ENCODE measurements around the gene SULT2B1.
A peak's percentile ranks its signal among the peaks of the same experiment; 100 is the strongest.

SULT2B1 gene

GRCh38 chr19:48565090-48565489, 13.1 kb downstream of the SULT2B1 start:
- Histone ChIP-seq H3K4me1 (ENCODE audit: control insufficient read depth in 1 of 2, insufficient read depth in 2 of 2, low read length in 2 of 2) (peaks cover 7 to 9% of the 10 kb centered on the region in 2 experiments), H2BK12ac (ENCODE audit: low read length) (no peak overlapping the region), H3K79me1 (ENCODE audit: low read length) (peaks cover 4% of the 10 kb centered on the region), H3K79me2 (ENCODE audit: control insufficient read depth, insufficient read depth, low read length, poor library complexity) (peaks cover 3% of the 10 kb centered on the region), H2AFZ (ENCODE audit: insufficient read depth, low read length, poor library complexity) (no peak overlapping the region), H3K4me2 (ENCODE audit: low read length) (no peak overlapping the region), H3K9ac (ENCODE audit: low read length) (no peak overlapping the region), H3K9me3 (ENCODE audit: insufficient read depth, low read depth, low read length) (no peaks in the 10 kb centered on the region), H2BK120ac (ENCODE audit: insufficient read depth, low read length, poor library complexity) (no peak overlapping the region), H4K12ac (ENCODE audit: low read depth, low read length) (no peak overlapping the region), H3K27me3 (ENCODE audit: insufficient read depth, low read length) (no peaks in the 10 kb centered on the region), H3K18ac (ENCODE audit: low read length) (no peak overlapping the region), H4K8ac (ENCODE audit: low read depth, low read length) (no peak overlapping the region), H4K91ac (ENCODE audit: low read depth, low read length) (no peak overlapping the region), H3K36me3 (ENCODE audit: control insufficient read depth in 1 of 2, insufficient read depth in 2 of 2, low read length in 2 of 2) (no peaks in the 10 kb centered on the region), H3K4ac (ENCODE audit: low read depth, low read length) (no peak overlapping the region), H3K27ac (ENCODE audit: low read depth, low read length) (no peak overlapping the region), H2BK5ac (ENCODE audit: low read depth, low read length, poor library complexity) (no peak overlapping the region), H3K14ac (ENCODE audit: low read length) (no peak overlapping the region), H2AK5ac (ENCODE audit: low read length) (no peak overlapping the region), H3K23ac (ENCODE audit: low read length) (no peak overlapping the region), H3K4me3 (ENCODE audit: low read depth, low read length) (no peak overlapping the region)
- peak; percentile 85 to 90 for DNase-seq
- WGBS (ENCODE audit: extremely low coverage, insufficient coverage, insufficient read length) = no CpG with 5 or more reads among the region's 7 CpGs

DNA sequence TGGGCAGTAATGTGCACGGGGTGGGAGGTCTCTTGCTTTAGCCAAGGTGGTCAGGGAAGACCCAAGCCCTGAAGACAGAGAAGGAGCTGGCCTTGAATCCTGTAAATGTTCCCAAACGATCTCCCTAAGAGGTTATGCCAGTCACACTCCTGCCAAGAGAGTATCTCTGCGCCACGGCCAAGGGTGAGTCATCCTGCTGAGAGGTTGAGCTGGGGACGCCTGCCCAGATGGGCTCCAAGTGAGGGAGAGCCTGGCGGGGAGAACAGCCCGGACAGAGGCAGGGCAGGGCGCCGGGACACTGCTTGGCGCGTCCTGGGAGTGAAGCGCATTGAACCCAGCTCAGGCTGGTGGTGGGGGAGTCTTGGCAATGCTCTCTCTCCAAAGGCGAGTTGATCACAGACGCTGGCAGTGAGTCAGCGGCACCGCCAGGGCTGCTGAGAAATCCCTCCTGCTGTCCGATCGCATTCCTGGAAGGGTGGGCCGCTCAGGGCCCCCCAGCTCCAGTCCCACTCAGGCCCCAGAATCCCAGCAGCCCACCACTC, 16.4 kb downstream of the SULT2B1 start:
- Histone ChIP-seq H3K18ac (ENCODE audit: low read length) (peak overlapping the region; percentile 52), H3K27me3 (ENCODE audit: insufficient read depth, low read length) (no peaks in the 10 kb centered on the region), H3K14ac (ENCODE audit: low read length) (peak overlapping the region; percentile 11), H2BK120ac (ENCODE audit: insufficient read depth, low read length, poor library complexity) (peak overlapping the region; percentile 60), H2BK12ac (ENCODE audit: low read length) (peak overlapping the region; percentile 78), H4K91ac (ENCODE audit: low read depth, low read length) (peak overlapping the region; percentile 28), H2AFZ (ENCODE audit: insufficient read depth, low read length, poor library complexity) (peak overlapping the region; percentile 58), H3K9me3 (ENCODE audit: insufficient read depth, low read depth, low read length) (no peaks in the 10 kb centered on the region), H3K36me3 (ENCODE audit: control insufficient read depth in 1 of 2, insufficient read depth in 2 of 2, low read length in 2 of 2) (no peaks in the 10 kb centered on the region), H4K8ac (ENCODE audit: low read depth, low read length) (peak overlapping the region; percentile 71), H3K27ac (ENCODE audit: low read depth, low read length) (peak overlapping the region; percentile 42), H3K9ac (ENCODE audit: low read length) (no peak overlapping the region), H3K79me2 (ENCODE audit: control insufficient read depth, insufficient read depth, low read length, poor library complexity) (peaks cover 4% of the 10 kb centered on the region), H3K79me1 (ENCODE audit: low read length) (peaks cover 7% of the 10 kb centered on the region), H2AK5ac (ENCODE audit: low read length) (no peak overlapping the region), H3K4ac (ENCODE audit: low read depth, low read length) (no peak overlapping the region), H2BK5ac (ENCODE audit: low read depth, low read length, poor library complexity) (peak overlapping the region; percentile 26), H3K23ac (ENCODE audit: low read length) (no peak overlapping the region), H3K4me2 (ENCODE audit: low read length) (peak overlapping the region; percentile 53), H3K4me1 (ENCODE audit: control insufficient read depth in 1 of 2, insufficient read depth in 2 of 2, low read length in 2 of 2) (peaks cover 15 to 17% of the 10 kb centered on the region in 2 experiments), H4K12ac (ENCODE audit: low read depth, low read length) (no peak overlapping the region), H3K4me3 (ENCODE audit: low read depth, low read length) (no peak overlapping the region)
- DNase-seq = peak; percentile 40 to 78
- WGBS (ENCODE audit: extremely low coverage, insufficient coverage, insufficient read length) = no CpG with 5 or more reads among the region's 19 CpGs

GRCh38 chr19:48569814-48570213, 17.8 kb downstream of the SULT2B1 start:
- DNase-seq = peak in 1 of 2 donors; percentile 32
- H3K4me1 ChIP-seq (ENCODE audit: control insufficient read depth in 1 of 2, insufficient read depth in 2 of 2, low read length in 2 of 2) = peaks cover 18 to 19% of the 10 kb centered on the region in 2 experiments
- H3K4ac ChIP-seq (ENCODE audit: low read depth, low read length) = no peak overlapping the region
- H3K18ac ChIP-seq (ENCODE audit: low read length) = no peak overlapping the region
- H2AK5ac ChIP-seq (ENCODE audit: low read length) = no peak overlapping the region
- no peaks in the 10 kb centered on the region for H3K36me3 ChIP-seq (ENCODE audit: control insufficient read depth in 1 of 2, insufficient read depth in 2 of 2, low read length in 2 of 2)
- H3K23ac ChIP-seq (ENCODE audit: low read length) = no peak overlapping the region
- H3K79me2 ChIP-seq (ENCODE audit: control insufficient read depth, insufficient read depth, low read length, poor library complexity) = peaks cover 5% of the 10 kb centered on the region
- no peaks in the 10 kb centered on the region for H3K27me3 ChIP-seq (ENCODE audit: insufficient read depth, low read length)
- no peak overlapping the region for H2BK5ac ChIP-seq (ENCODE audit: low read depth, low read length, poor library complexity)
- H3K9me3 ChIP-seq (ENCODE audit: insufficient read depth, low read depth, low read length) = no peaks in the 10 kb centered on the region
- no peak overlapping the region for H3K27ac ChIP-seq (ENCODE audit: low read depth, low read length)
- H3K79me1 ChIP-seq (ENCODE audit: low read length) = peaks cover 7% of the 10 kb centered on the region
- no peak overlapping the region for H4K91ac ChIP-seq (ENCODE audit: low read depth, low read length)
- H3K4me2 ChIP-seq (ENCODE audit: low read length) = no peak overlapping the region
- H3K14ac ChIP-seq (ENCODE audit: low read length) = no peak overlapping the region
- H3K9ac ChIP-seq (ENCODE audit: low read length) = no peak overlapping the region
- no peak overlapping the region for H3K4me3 ChIP-seq (ENCODE audit: low read depth, low read length)
- H4K8ac ChIP-seq (ENCODE audit: low read depth, low read length) = no peak overlapping the region
- H2AFZ ChIP-seq (ENCODE audit: insufficient read depth, low read length, poor library complexity) = no peak overlapping the region
- WGBS (ENCODE audit: extremely low coverage, insufficient coverage, insufficient read length) = no CpG with 5 or more reads among the region's 11 CpGs
- no peak overlapping the region for H4K12ac ChIP-seq (ENCODE audit: low read depth, low read length)
- H2BK12ac ChIP-seq (ENCODE audit: low read length) = no peak overlapping the region
- H2BK120ac ChIP-seq (ENCODE audit: insufficient read depth, low read length, poor library complexity) = no peak overlapping the region

DNA sequence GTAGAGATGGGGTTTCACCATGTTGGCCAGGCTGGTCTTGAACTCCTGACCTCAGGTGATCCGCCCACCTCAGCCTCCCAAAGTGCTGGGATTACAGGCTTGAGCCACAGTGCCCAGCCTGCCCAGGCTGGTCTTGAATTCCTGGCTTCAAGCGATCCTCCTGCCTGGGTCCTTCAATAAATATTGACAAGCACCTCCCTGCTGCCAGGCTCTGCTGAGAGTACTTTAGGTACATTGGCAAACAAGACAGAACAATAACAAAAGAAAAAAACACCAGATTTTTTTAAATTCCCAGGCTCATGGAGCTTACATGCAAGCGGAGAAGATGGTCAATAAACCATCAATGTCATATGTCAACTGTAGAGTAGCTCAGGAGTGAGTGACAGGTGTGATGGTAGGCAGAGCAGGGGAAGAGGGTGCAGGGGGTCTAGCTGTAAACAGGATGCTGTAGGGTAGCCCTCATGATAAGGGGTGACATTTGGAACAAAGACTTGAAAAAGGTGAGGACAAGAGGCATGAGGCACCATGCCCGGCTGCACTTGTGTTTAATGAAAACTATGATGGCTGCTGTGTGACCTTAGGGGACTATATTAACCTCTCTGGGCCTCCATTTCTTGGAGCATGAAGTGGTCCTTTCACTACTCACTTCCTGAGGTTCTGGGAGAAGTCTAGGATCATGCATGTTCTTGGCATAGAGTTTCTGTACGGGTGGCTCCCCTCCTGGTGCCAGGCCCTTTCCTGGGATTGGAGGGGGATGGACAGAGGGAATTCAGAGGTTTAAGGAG, 19.6 kb downstream of the SULT2B1 start:
- Histone ChIP-seq H3K9me3 (ENCODE audit: insufficient read depth, low read depth, low read length) (no peaks in the 10 kb centered on the region), H3K79me1 (ENCODE audit: low read length) (peaks cover 7% of the 10 kb centered on the region), H3K4me1 (ENCODE audit: control insufficient read depth in 1 of 2, insufficient read depth in 2 of 2, low read length in 2 of 2) (peaks cover 18 to 19% of the 10 kb centered on the region in 2 experiments), H3K27ac (ENCODE audit: low read depth, low read length) (no peak overlapping the region), H2BK12ac (ENCODE audit: low read length) (no peak overlapping the region), H2BK5ac (ENCODE audit: low read depth, low read length, poor library complexity) (no peak overlapping the region), H3K36me3 (ENCODE audit: control insufficient read depth in 1 of 2, insufficient read depth in 2 of 2, low read length in 2 of 2) (no peaks in the 10 kb centered on the region), H3K23ac (ENCODE audit: low read length) (no peak overlapping the region), H3K4me2 (ENCODE audit: low read length) (no peak overlapping the region), H3K18ac (ENCODE audit: low read length) (no peak overlapping the region), H3K4me3 (ENCODE audit: low read depth, low read length) (no peak overlapping the region), H4K91ac (ENCODE audit: low read depth, low read length) (no peak overlapping the region), H2BK120ac (ENCODE audit: insufficient read depth, low read length, poor library complexity) (no peak overlapping the region), H3K27me3 (ENCODE audit: insufficient read depth, low read length) (no peaks in the 10 kb centered on the region), H3K79me2 (ENCODE audit: control insufficient read depth, insufficient read depth, low read length, poor library complexity) (peaks cover 5% of the 10 kb centered on the region), H4K8ac (ENCODE audit: low read depth, low read length) (no peak overlapping the region), H2AFZ (ENCODE audit: insufficient read depth, low read length, poor library complexity) (no peak overlapping the region), H4K12ac (ENCODE audit: low read depth, low read length) (no peak overlapping the region), H2AK5ac (ENCODE audit: low read length) (no peak overlapping the region), H3K14ac (ENCODE audit: low read length) (no peak overlapping the region), H3K9ac (ENCODE audit: low read length) (no peak overlapping the region), H3K4ac (ENCODE audit: low read depth, low read length) (no peak overlapping the region)
- no CpG with 5 or more reads among the region's 5 CpGs for WGBS (ENCODE audit: extremely low coverage, insufficient coverage, insufficient read length)
- no peak for DNase-seq

All from trophoblast cell (in vitro differentiated cells and primary cell).